Vagina (tissue), 2 donors: ENCODE results near the gene NHSL2.

ENCODE experiments used
- CTCF ChIP-seq, 3 experiments: fragments of 450-650 bp in 2 of 3; fragments of 200-600 bp in 1 of 3; sonication (generic) in 1 of 3; IDR thresholded peaks; one replicate each; pipeline ENCODE4 v1.5.1; 2017 to 2019; ENCODE audit warnings: antibody characterized with exemption in 3 of 3, mild to moderate bottlenecking in 2 of 3, moderate library complexity in 2 of 3
- POLR2A ChIP-seq, 2 donors: fragments of 450-650 bp; IDR thresholded peaks; one replicate each; pipeline ENCODE4 v1.6.1; 2017; ENCODE audit warnings: antibody characterized with exemption in 2 of 2, mild to moderate bottlenecking in 2 of 2, moderate library complexity in 2 of 2

- no peak for TF ChIP-seq CTCF (IDR thresholded peaks at IDR 0.05)
- no peak for TF ChIP-seq POLR2A (IDR thresholded peaks at IDR 0.05)
Observed at GRCh38 chrX:71999535-71999934, 88.9 kb downstream of the NHSL2 start.
